ENCODE data around the gene PDPR.
"Not testable (repeated sequence)": the region's sequence is repeated elsewhere in the genome, so short reads cannot be mapped to it uniquely, and the experiment has no call there.

PDPR gene

DNA sequence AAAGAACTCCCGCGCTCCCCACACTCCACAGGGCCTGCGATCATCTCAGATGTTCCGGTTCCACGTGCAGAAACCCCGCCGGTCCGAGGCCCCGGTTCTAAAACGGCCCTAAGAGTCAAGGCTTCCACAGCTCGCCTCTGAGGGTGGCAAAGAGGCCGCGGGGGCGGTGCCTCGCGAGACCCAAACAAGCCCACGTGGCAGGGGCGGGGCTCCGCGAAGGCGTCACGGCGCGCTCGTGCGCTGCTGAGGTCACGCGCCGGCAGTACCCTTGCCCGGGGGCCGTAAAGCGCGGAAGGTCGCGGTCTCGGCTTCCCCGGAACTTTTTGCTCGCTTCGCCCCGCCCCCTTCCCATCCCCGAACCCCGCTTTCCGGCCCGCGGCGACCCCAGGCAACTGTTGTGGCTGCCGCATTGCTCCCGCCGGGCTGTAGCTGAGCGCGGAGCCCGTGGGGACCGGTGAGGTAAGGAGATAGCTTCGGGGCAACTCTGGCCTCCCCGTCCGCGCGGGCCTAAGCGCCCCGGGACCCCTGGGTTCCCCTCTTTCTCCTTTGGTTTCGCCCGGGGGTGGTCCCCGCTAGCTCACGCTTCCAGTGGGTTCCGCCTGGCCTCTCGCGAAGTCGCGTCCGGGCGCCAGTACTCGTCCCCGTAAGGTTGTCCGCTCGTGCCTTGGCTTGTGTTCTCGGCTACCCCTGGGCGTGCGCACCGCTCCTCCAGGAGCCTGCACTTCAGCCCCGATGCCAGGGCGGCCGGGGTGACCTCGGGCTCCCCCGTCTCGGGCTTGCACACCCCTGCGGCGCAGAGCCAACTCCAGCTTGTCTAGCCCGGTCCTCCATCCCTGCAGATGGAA, at the start of gene PDPR:
TSS of gene PDPR (plus strand) at position 351 of the 845 bp plus-strand sequence. CDS start 6,161 bp downstream, outside the sequence.
- H3K4me3 ChIP-seq (ENCODE audit: low read depth, low read length) = peak within 1 kb of the TSS; percentile 74
- peak; percentile 94 for DNase-seq (ENCODE audit: low read depth)
- 0 out of 2 replicates have a peak, but pooled peaks have one; percentile 21 for TF ChIP-seq MYC (IDR thresholded peaks at IDR 0.05; ENCODE audit: low read depth, low read length)
- TF ChIP-seq, protein P1, sequence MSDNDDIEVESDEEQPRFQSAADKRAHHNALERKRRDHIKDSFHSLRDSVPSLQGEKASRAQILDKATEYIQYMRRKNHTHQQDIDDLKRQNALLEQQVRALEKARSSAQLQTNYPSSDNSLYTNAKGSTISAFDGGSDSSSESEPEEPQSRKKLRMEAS (IDR thresholded peaks at IDR 0.05; ENCODE audit: low read depth, low read length) = peak; percentile 82
- peak; percentile 10 for TF ChIP-seq POLR2A (IDR thresholded peaks at IDR 0.05; ENCODE audit: extremely low read depth, insufficient read length)

DNA sequence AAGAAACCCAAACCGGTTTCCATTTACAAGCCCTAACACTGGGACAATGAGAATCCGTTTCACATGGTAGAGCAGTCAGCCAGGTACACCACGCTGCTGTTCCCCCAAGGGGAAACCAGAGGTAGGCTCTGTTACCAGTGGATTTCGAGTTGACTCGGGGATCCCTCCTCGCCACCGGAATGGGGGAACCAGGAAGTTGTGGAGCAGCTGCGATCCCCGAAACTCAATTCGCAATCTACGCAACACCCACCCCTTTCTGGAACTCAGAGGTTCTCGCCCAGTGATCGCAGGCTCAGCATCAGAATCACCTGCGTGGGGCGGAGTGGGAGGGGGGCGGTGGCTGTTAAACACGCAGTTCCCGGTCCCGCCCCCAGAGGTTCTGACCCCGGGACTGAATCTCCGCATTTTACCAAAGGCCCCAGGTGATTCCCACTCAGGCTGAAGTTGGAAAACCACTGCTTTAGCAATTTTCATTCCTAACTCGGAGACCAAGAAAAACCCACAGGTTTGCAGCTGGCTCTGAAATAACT, 49.2 kb upstream of the PDPR start:
- peak; percentile 22 for DNase-seq (ENCODE audit: low read depth)

DNA sequence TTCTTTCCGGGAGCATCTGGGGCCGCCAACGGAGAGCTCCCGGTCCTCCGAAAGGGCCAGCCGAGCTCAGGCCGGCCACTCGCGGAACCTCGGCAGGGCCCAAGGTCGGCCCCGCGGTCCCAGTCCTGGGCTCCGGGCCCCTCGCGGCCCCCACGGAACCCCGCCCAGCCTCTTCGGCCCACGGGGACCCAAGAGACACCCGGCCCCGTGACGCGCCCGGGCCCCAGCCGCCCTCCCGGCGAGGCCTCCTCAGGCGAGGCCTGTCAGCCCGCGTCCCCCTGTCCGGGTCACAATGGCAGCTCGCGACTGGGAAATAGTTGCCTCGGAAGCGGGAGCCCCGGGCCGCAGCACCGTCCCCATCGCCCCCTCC, 48.8 kb upstream of the PDPR start:
- peak overlapping the region; percentile 67 for H3K4me3 ChIP-seq (ENCODE audit: low read depth, low read length)
- not testable (repeated sequence) for DNase-seq (ENCODE audit: low read depth)

More for the DNA sequence above, 49.2 kb upstream of the PDPR start:
- peak overlapping the region; percentile 67 for H3K4me3 ChIP-seq (ENCODE audit: low read depth, low read length)

DNA sequence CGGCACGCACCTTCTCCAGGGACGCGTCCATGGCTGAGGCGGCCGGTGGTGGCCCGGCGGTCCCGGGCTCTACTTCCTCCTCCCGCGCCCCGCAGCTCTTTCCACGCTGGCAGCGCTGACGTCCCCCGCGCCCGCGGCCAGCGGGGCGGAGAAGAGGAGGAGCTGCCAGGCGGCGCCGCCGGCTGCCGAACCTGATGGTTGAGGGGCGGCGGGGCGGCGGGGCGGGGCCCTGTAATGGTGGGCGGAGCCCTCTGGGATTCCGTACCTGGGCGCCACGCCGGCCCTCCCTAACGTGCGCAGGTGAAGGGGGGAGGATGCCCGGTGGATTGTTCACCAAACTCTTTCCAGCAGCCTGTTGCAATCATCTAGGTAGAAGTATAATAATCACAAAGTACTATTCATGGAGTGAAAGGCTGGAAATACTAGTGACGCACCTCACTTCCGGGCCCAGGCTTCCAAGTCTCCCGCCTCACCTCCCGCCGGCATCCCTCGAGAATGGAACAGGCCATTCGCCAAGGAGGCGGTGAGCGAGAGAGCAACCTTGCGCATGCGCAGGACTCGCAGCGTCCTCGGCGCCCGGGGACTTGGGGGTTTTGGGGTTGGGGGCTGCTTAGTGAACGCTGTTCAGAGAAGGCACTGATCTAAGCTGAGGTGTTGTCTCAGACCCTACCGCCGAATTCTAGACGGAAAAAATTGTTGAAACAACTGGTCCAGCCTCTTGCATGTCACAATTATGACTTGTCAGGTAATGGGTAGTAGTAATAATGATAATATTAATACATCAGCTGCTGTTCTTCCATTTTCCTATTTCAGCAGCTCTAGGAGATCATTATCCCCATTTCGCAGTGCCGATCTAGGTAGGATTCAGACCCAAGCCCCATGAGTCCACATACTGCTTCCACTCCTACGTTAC, 48.1 kb upstream of the PDPR start:
- peak; percentile 91 for DNase-seq (ENCODE audit: low read depth)
- H3K4me3 ChIP-seq (ENCODE audit: low read depth, low read length) = peak overlapping the region; percentile 67
- peak; percentile 30 for TF ChIP-seq POLR2A (IDR thresholded peaks at IDR 0.05; ENCODE audit: extremely low read depth, insufficient read length)

DNA sequence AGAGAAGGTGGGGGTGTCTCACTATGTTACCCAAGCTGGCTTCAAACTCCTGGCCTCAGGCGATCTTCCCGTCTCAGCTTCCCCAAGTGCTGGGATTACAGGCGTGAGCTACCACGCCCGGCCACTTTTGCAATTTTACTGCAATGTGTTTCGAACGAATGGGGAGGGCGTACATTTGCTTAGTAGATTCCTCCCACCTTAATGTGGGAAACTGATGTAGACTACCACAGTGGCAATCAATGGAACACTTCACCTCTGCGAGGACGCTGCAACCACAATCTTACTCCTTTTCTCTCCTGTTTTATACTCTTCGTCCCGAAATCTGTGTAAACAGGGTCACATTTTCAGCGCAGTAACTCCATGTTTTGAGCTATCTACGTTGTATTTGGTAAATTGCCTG, 47.4 kb upstream of the PDPR start:
- peak; percentile 19 for DNase-seq (ENCODE audit: low read depth)
- not testable (repeated sequence) for H3K4me3 ChIP-seq (ENCODE audit: low read depth, low read length)

DNA sequence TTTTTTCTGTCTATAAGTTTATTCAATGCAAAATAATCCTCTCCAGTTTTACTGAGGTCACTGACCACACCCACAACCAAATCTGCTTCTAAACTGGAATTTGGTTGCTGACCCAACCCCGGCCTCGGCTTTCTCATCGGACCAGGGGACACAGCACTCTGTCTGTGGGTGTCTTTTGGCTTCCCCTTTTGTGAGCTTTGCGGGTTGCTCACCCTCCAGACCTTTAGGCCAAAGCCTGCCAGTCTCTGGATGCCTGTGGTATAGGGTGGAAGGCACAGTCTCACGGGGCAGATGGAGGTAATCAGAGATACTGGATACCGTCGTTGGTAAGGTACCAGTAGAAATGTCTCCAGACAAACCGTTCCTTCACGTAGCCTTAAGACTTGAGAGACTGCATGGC, 35.1 kb upstream of the PDPR start:
- H3K4me3 ChIP-seq (ENCODE audit: low read depth, low read length); DNase-seq (ENCODE audit: low read depth): not testable (repeated sequence)

DNA sequence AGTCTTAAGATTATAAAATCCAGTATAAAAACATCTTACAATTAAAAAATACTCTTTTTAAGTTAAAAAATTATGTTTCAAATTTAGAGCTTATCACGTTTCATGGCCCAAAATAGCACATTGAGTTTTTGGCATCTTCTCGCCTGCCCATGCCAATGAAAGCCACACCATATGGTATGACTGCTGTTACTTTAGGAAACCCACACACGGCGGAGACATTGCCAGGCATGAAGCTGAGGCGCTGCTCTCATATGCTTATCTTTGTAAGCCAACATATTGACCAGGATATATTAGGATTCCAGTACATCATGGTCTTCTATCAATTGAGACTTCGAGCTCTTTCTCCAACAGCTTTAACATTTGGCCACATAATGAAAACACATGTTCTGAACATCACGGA, 32.9 kb upstream of the PDPR start:
- DNase-seq (ENCODE audit: low read depth); H3K4me3 ChIP-seq (ENCODE audit: low read depth, low read length): not testable (repeated sequence)

DNA sequence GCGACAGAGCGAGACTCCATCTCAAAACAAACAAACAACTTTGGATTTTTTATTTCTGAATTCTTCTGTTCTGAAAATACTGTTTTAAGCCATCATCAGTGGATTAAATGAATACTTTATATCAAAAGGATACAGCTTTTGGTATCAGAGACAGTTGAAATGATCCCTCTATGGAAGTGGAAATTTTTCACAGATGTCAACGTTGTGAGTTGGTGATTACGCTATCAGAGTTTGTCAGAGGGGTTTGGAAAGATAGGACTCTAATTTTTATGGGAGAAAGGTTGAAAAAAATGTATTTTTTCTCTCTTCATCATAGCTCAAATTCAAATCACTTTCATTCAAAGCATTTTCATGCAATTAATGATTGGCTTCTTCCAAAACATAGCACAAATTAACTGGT, 30.2 kb upstream of the PDPR start:
- not testable (repeated sequence) for DNase-seq (ENCODE audit: low read depth); H3K4me3 ChIP-seq (ENCODE audit: low read depth, low read length)

DNA sequence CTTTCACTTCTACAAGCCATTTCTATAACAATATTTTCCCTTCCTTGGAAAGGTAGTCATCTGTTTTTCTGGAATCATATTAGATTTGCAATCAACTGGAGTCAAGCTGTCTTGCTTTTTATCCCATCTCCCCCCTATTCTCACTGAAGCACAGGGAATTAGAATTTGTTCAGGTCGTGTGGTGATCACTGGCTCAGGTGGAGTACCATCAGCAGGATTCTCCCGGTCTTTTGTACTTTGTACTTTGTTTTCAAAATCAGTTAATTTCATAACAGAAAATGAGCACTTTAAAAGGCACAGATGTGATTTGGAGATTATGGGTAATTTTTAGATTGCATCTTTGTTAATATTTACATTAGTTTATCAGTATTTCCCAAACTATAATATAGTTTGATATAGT, 26.0 kb upstream of the PDPR start:
- not testable (repeated sequence) for DNase-seq (ENCODE audit: low read depth)

DNA sequence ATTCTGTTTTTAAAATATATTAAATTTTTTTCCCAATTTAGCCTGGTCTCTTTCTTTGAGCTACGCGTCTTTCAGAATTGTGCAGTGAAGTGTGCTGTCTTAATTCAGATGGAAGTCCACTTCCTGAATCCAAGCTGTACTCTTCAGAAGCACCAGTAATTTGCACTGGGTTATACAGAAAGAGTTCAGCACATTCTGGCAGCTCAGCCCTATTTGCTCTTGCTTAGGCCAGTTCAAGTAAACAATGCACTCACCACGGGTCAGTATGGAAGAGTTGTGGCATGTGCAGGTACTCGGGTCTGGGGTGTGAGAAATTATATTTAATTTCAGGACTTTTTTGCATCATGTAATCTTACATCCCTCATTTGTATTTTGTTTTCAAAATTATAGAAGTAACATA, 25.3 kb upstream of the PDPR start:
- not testable (repeated sequence) for H3K4me3 ChIP-seq (ENCODE audit: low read depth, low read length); DNase-seq (ENCODE audit: low read depth)

More for the DNA sequence above, 26.0 kb upstream of the PDPR start:
- not testable (repeated sequence) for H3K4me3 ChIP-seq (ENCODE audit: low read depth, low read length)

DNA sequence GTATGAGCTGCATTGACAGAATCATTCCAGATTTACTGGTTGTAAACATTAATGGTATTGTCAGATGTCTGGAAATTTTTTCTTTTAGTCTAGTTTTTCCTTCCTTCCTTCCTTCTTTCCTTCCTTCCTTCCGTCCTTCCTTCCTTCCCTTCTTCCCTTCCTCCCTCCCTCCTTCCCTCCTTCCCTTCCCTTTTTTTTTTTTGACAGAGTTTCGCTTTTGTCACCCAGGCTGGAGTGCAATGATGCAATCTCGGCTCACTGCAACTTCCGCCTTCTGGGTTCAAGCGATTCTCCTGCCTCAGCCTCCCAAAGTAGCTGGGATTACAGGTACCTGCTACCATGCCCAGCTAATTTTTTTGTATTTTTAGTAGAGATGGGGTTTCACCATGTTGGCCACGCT, 24.8 kb upstream of the PDPR start:
- not testable (repeated sequence) for H3K4me3 ChIP-seq (ENCODE audit: low read depth, low read length); DNase-seq (ENCODE audit: low read depth)

DNA sequence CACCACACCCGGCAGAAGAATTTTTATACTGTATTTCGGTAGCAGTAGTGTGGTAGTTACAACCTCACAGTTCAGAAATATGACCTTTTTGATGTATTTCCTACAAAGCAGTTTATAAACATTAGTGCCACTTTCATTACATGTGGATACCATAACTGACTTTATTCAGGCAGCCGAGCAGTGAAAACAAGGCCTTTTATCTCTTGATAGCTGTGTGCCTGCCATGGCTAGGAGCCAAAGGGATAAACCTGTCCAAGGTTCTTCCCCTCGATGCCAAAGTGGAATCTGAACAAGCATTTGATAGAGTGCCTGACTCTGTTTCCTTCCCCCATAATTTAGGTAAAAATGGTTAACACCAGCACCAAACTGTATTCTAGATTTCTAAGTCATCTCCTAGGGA, 23.0 kb upstream of the PDPR start:
- DNase-seq (ENCODE audit: low read depth); H3K4me3 ChIP-seq (ENCODE audit: low read depth, low read length): not testable (repeated sequence)

DNA sequence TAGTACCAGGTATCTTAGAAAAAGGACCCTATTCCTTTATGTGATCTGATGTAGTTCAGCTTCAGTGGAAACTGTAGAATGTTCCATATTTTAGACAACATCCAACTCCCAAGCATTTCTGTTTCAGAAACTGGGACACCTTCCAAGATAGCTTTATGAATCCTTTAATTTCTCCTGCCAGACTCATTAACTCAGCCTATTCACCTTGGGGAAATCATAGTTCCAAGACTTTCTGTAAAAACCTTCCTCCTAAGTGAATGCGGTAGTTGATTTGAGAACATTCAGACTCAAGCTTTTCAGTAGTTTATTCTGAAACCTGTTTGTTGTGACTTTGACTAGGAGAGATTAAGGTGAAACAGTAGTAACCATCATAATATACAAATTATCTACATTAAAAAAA, 20.0 kb upstream of the PDPR start:
- not testable (repeated sequence) for H3K4me3 ChIP-seq (ENCODE audit: low read depth, low read length); DNase-seq (ENCODE audit: low read depth)

DNA sequence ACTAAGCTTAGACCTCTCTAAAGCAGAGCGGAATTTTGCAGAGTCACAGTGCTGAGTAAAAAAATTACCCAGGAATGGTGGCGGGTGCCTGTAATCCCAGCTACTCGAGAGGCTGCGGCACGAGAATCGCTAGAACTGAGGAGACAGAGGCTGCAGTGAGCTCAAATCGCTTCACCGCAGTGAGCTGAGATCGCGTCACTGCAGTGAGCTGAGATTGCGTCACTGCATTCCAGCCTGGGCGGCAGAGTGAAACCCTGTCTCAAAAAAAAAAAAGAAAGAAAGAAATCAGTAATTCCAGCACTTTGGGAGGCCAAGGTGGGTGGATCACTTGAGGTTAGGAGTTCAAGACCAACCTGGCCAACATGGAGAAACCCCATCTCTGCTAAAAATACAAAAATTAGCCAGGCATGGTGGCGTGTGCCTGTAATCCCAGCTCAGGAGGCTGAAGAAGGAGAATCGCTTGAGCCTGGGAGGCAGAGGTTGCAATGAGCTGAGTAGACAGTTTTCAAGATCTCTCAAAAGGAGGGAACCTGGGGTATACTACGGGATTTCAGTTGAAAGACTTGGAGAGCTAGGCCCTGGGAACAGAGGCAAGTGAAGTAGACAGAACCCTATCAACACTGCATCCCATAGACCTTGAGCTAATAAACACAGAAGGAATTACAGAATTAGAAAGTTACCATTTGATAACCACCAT, 4.4 kb upstream of the PDPR start:
- DNase-seq (ENCODE audit: low read depth) = peak; percentile 14
- not testable (repeated sequence) for H3K4me3 ChIP-seq (ENCODE audit: low read depth, low read length)

DNA sequence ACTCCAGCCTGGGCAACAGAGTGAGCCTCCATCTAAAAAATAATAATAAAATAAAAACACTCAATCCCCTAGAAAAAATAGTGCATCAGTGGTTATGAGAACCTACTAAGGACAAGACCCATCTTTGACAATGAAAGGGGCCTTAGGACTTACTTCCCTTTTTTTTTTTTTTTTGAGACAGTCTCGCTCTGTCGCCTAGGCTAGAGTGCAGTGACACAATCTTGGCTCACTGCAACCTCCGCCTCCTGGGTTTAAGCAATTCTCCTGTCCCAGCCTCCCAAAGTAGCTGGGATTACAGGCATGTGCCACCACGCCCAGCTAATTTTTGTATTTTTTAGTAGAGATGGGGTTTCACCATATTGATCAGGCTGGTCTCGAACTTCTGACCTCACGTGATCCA, 2.0 kb upstream of the PDPR start:
- peak; percentile 37 for DNase-seq (ENCODE audit: low read depth)
- not testable (repeated sequence) for H3K4me3 ChIP-seq (ENCODE audit: low read depth, low read length)

DNA sequence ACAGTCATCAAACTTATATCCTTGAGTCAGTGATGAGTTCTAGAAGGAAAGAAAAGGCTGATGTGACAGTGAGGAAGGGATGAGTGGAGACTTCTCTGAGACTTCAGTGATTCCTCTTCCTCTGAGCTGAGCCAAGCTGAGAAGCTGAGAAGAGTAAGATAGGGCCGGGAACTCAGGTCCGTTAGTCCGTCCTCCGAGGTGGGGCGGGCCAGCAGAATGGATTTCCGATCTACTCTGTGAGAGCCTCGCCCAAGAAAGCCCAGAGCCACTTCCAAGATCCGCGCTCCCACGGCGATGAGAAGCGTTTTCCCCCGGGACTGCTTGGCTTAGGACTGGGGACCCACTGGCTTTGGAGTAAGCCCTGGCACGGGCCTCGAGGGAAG, 542 bp upstream of the PDPR start:
- not testable (repeated sequence) for DNase-seq (ENCODE audit: low read depth)
- peak overlapping the region; percentile 40 for H3K4me3 ChIP-seq (ENCODE audit: low read depth, low read length)

DNA sequence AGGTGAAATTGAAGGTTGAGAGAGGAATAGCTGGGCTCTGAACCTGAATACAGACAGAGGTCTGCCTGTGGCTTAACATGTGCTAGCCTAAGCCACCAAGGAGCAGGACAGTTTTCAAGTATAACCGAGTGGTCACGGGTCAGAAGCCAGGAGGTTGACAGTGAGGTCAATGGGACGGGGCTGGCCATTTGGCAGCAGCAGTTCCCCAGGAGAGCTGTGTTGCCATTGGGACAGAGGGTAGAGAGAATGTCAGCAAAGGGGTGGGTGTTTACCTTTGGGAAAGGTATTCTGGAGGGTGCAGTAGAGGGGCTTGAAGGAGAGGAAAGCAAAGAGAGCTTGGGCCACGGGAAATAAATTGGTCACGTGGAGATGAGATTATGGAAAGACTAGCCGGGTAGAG, 4.2 kb downstream of the PDPR start:
- H3K4me3 ChIP-seq (ENCODE audit: low read depth, low read length); DNase-seq (ENCODE audit: low read depth): not testable (repeated sequence)

DNA sequence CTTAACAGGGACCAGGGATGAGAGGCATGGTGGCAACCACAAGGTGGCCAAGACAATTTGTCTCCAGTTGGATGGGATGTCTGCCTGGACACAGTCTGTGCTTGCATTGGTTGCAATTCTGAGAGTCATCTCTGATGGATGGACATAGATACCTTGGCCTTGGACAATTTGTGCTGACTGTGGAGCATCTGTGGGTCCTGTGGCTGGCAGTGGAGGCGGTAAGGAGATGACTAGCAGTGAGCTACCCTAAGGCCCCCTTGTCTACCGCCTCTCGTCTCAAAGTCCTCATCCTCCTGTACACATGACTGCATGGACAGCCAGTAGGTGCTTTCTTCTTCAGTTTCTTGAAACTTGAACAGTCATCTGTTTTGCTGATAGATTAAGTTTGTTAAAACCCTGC, 4.6 kb downstream of the PDPR start:
- not testable (repeated sequence) for H3K4me3 ChIP-seq (ENCODE audit: low read depth, low read length); DNase-seq (ENCODE audit: low read depth)

Data from NB4 (cell line).